Stimulated activated CD8-positive, alpha-beta memory T cell treated with anti-CD3 and anti-CD28 coated beads, Interleukin-15, amount 100 ng/mL, for 4 hours (primary cell): ENCODE results near the gene TMEM233.
"Not testable (repeated sequence)": the region's sequence is repeated elsewhere in the genome, so short reads cannot be mapped to it uniquely, and the experiment has no call there.

Experiments used
- DNase-seq, 2 donors: peaks; one replicate each; pipeline ENCODE4 v3.0.0-alpha.2; 2020; ENCODE audit warnings: low read depth in 2 of 2

Gene TMEM233

DNA sequence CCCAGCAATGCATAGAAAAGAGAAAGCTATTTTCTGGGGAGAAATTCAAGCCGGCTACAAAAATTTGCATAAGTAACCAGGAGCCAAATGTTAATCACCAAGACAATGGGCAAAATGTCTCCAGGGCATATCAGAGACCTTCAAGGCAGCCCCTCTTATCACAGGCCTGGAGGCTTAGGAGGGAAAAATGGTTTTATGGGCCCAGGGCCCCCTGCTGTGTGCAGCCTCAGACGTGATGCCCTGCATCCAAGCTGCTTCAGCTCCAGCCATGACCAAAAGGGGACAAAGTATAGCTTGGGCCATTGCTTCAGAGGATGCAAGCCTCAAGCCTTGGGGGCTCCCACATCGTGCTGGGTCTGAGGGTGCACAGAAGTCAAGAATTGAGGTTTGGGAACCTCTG, 15.8 kb downstream of the TMEM233 start:
- no peak for DNase-seq

DNA sequence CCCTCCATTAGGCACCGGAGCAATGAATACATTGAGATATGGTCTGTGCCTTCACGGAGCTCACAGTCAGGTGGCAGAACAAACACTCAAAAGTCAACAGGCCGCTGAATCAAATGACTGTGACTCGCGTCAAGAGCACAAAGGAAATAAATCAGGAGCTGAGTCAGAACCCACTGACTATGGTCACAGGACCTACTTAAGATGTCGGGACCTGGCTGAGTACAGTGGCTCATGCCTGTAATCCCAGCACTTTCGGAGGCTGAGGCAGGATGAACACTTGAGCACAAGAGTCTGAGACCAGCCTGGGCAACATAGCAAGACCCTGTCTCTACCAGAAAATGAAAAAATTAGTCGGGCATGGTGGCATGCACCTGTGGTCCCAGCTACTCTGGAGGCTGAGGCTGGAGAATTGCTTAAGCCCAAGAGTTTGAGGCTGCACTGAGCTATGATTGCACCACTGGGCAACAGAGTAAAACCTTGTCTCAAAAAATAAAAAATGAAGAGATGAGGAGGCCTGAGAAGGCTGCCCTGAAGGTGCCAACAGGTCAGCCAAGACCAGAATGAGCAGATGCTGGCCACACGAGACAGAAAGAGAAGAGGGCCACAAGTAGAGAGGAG, 19.9 kb downstream of the TMEM233 start:
- no peak for DNase-seq

DNA sequence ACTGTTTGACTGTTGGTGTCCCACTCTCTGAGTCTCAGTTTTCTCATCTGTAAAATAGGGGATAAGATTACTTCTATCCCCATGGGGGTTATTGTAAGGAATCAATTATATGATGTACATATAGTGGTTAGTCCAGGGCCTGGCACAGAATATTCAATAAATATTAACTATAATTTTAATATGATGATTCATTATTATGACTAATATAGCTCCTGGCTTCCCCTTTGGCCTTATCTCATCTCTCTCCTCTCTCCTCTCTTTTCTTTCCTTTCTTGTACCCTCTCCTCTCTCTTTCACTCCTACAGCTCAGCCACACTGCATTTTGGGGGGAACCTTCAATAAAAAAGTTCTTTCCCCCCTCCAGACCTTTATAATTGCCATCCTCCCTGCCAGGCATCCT, 21.1 kb downstream of the TMEM233 start:
- no peak for DNase-seq

DNA sequence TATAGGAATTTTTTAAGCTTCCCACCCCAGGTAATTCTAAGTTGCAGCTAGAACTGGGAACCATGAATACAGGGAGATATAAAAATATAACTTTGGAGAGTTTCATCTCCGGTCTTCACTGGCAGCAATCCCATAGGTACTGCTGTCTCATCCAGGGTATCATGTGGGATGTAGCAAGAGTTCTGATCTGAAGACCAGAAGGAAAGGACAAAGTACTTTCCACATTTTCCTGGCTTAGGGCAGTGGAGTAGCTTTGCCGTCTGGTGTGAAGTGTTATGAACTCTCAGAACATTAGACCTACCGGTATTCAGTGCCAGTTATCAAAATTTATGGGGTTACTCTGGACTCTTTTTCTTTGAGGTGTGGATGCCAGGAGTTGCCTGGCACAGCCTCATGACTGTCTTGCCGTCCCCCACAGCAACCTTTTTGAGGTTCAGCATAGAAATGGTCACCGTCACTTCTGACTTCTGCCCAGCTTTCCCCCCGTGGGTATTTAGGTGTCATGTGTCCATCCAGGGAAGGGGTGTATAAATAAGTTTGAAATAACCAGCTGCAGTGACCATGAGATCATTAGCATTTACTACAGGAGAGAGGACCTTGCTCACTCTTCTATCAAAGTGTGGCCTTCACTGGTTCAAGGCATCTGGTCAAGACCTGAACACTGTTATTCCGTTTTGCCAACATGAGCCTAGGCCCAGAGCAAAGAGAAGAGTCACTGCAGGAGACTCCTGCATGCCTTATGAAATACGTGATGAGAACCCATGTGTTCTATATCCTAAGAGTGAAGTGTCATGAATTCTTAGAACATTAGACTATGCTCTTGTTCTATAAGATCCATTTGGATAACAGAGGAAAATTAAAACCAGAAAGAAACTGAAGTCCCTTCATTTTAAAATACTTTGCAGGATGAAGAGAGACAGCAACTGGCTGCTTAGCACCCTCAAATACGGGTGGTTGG, 22.2 kb downstream of the TMEM233 start:
- DNase-seq: no peak

DNA sequence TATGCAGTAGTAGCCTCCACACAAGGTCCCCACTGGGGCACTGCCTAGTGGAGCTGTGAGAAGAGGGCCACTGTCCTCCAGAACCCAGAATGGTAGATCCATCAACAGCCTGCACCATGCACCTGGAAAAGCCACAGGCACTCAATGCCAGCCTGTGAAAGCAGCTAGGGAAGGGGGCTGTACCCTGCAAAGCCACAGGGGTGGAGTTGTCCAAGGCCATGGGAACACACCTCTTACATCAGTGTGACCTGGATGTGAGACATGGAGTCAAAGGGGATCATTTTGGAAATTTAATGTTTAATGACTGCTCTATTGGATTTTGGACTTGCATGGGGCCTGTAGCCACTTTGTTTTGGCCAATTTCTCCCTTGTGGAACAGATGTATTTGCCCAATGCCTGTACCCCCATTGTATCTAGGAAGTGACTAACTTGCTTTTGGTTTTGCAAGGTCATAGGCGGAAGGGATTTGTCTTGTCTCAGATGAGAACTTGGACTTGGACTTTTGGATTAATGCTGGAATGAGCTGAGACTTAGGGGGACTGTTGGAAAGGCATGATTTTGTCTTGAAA, 24.8 kb downstream of the TMEM233 start:
- not testable (repeated sequence) for DNase-seq

DNA sequence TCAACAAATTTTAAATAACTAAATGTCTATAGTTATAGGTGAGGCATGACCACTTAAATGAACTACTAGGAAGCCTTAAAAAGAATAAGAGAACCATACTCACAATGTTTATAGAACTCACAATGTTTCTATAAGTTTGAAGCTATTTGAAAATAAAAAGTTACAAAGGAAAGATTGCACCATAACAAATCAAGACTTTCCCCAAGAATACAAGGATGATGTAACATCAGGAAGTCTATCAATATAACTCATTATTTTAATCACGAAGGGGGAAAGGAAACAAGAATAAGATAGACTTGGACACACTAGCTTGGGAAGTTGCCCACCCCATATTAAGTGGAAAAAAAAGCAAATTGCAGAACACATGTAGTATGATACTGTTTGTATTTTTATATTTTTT, 26.9 kb downstream of the TMEM233 start:
- DNase-seq: no peak

DNA sequence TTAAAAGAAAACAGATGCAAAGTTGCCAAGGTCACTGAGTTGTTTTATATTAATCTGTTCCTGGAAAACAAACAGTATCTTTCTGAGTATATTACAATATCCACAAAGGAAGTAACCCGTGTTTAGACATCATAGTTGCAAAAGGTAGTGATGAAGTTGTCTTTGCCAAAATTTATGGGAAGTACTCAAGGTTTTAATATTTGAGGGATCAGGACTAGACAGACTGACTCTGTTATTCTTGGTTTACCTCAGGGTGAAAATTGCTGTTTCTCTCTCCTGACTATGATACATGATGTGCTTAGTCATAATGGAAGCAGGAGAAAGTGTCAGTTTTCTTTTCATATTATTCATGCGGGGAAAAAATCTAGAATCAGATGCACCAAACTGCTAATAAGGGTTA, 28.3 kb downstream of the TMEM233 start:
- no peak for DNase-seq

DNA sequence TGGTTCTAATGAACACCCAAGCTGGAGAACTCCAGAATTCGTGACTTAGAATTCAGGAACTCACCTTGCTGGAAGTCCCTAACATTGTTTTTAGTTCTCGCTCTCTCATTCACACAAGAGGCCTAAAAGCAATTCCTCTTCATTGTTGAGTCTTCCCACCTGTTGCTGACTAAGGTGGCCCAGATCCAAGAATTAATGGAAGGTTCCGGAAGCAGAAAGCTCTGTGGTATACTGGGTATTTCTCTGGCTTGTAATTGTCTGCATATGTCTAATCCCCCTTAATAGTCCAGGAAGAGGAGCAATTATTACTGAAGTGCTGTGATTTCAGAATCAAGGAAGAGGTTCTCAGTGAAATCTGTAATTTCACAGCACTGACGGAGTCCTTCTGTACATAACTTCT, 31.4 kb downstream of the TMEM233 start:
- DNase-seq: no peak

DNA sequence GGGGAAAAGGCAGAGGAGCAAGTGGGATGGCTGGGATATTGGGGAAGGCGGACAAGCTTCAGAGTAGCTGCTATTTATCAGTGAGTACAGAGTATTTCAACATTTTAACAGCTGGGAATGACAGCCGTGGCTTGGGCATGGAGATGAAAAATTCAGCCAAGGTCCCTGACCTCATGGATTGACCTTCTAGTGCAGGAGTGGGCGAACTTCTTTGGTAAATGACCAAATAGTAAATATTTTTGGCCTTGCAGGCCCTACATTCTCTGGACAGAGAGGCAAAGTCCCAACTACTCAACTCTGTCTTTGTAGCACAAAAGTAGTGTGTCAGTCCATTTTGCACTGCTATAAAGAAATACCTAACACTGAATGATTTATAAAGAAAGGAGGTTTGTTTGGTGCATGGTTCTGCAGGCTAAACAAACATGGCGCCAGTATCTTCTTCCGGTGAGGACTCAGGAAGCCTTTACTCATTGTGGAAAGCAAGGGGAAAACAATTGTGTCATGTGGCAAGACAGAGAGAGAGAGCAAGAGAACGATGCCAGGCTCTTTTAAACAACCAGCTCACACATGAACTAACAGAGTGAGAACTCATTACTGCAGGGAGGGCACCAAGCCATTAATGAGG, 33.6 kb downstream of the TMEM233 start:
- DNase-seq: no peak

DNA sequence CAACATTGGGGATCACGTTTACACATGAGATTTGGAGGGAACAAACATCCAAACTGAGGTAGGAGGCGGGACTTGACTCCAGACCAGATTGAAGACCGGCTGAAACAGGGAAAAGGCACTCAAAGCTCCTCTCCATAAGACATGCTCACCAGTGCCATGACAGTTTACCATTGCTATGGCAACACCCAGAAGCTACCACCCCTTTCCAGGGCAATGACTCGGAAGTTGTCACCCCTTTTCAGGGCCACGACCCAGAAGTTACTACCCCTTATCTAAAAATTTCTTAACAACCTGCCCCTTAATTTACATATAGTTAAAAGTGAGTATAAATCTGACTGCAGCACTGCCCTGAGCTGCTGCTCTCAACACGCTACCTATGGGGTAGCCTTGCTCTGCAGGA, 34.1 kb downstream of the TMEM233 start:
- DNase-seq: no peak

DNA sequence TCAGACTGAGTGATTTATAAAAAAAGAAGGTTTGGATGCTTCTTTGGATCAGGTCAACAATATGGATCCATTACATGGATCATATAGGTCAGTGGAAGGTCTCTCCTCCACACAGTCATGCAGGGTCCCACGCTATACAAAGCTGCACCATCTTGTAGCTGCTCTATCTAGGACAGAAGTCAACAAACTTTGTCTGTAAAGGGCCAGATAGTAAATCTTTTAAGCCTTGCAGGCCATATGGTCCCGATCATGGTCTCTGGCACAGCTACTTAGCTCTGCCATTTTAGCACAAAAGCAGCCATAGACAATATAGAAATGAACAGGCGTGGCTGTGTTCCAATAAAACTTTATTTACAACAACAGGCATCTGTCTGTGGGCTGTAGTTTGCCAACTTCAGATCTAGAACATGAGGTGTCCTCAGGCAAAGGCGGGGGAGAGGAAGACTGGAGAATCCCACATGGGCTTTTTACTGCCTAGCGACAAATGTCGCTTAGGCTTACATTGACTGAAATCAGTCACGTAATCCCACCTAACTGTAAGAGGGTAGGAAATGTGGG, 36.7 kb downstream of the TMEM233 start:
- DNase-seq: no peak

DNA sequence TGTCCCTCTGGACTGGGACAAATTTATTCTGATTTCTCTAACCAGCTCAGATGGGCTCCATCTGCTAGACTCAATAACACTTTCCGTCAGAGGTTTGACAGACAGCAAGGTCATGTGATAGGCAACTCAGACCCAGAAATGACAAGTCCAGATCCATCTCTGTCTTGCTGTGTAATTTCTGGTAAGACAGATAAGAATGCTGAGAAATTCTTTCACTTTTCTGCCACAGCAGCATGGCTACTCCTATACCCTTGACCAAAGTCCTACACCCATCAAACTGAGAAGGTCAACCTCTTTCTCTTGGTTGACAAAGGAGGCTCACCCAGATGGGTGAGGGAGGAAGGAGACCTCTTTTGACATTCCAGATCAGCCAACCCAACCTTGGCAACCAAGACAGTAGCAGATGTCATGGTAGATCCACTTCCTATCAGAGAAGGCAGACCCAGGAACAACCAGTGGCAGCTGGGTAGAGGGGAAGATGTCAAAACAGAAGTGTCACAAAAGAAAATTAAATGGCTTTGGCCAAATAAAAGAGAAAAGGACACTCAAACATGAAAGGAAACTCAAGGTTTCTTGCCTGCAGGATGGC, 37.5 kb downstream of the TMEM233 start:
- DNase-seq: no peak

DNA sequence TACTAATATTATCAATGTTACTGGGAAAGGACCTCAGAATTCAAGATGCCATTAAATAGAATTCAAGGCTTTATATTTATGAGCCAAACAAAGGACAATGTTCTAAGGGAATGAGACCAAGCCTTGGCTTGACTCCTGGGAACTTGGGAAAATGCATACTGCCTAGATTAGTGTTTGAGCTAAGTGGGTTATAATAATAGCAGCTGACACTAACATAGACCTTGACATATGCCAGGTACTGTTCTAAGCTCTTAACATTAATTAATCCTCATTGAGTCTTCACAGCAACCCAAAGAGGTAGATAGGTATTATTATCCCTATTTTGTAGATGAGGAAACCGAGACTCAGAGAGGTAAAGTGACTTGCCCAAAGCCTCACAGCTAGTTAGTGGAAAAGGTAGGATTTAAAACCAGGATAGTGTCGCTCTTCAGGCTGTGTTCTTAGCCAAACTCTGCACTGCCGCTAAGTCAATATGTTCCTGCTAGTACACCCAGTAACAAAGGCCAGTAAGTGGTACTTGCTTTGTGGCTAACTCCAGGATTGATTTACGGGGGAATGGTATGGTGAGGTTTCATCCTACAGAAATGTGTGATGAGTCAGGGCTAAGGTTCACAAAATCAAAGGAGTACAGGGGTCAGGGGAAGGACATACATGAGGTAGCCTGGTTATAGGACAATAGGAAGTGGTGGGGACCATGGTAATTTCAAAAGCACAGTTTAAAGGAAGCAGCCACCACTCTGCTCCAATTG, 38.5 kb downstream of the TMEM233 start:
- DNase-seq: no peak

DNA sequence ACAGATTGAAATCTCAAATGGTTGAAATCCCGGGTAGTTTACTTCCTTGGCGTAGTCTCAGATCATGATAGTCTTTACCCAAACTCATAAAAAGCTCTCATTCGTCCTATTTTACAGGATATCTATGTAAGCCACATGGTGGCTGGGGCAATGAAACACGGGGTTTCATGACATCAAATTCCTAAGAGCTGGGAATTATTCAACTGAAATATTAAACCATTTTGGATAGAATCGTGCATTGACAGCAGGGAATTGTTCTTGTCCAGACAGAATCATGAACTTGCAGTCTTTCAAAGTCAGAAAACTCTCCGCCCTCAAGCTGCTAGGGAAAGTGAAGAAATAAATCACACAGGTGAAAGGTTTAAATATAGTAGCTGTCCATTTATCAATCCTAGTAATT, 41.2 kb downstream of the TMEM233 start:
- DNase-seq: no peak

DNA sequence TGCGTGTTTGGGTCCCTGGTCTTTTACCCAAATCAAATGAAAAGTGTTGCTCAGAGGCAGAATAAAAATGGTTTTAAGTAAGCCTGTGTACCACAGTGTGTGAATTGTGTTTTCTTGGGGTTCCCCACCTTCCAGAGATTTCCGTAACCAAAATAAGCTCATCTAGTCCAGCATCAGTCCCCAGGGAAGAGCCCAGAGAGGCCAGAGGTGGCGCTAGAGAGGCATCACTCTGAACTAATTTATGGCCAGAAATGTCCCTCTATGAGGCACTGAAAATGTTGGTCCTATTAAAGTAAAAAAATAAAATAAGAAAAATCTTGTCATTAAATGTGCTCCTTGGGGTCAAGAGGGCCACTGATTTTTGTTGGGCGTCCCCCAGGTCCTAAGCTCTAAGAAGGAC, 49.4 kb downstream of the TMEM233 start:
- DNase-seq: no peak

DNA sequence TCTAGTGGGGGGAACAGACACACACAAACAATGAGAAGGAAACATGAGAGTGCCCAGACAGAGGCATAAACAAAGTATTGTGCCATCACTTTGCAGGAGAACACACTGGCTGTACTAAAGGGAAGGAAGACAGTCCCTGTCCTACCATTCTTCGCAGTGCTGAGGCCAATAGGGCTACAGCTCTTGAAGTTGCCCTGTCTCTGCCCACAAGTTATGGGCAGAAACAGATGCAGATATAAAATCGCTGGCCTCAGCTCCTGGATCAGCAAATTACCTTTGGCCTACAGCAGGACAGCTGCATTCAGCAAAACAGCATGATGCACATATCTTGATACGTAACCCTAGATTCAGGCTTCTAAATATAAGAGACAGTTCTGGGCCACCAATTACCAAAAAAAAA, 51.4 kb downstream of the TMEM233 start:
- DNase-seq: no peak

DNA sequence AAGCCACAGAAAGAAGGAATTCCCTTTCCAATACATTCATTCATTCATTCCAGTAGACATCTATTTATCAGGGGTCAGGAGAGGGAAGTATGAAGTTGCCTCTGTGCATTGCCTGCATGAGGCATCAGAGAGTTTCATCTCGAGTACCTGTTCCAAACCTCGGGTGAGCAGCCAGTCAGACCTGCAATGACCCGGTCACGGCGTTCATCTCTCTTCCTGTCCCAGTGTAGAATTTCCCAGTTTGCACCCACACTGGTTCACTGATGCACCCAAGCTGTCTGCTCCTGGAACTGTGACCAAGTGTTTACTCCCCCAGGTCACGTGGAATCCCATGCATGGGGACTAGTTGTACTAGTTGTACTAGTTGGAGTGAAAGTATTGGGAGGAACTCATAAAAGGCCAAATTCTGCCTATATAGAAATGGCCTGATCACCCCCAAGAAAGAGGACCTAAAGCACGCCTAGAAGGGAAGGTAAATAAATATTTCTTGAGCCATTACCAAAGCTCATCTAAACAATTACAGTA, 52.0 kb downstream of the TMEM233 start:
- DNase-seq: no peak

DNA sequence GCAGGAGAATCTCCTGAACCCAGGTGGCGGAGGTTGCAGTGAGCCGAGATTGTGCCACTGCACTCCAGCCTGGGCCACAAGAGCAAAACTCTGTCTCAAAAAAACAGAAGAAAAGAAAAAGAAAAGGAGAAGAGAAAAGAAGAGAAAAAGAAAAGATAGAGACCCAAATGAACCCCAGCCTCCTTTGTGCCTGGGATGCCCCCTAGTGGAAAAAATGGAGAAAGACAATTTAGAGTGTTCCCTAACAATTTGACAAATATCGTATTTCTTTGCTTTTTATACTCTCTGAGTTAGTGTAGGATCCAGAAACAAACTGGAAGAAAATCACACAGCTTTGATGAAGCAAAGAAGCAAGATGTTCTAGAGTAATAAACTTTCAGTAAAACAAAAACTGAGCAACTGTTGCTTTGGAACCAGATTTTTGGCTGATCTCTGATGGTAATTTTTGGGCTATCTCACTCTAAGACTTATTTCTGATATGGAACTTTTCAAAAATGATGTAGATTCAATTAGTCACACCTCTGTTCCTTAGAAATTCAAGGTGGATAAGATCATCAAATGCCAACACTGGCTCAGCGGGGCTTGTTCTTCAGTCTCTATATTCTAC, 55.7 kb downstream of the TMEM233 start:
- DNase-seq: no peak

DNA sequence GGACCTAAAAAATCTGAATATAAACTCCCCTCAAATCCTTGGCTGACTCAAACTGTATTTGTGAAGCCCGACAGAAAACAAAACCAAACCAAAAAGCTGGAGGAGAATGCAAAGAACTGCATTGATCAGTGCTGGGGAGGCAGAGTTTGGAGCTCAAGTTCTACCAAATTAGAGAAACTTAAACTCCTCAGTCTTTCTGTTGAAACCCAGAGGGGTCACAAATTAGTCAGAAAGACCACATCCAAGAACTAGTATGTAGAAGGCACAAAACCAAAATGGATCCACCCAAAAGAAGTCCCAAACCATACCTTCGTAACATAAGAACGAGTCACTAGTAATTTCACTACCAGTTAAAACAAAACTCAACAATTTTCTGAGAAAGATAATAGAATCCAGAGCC, 59.1 kb downstream of the TMEM233 start:
- no peak for DNase-seq

DNA sequence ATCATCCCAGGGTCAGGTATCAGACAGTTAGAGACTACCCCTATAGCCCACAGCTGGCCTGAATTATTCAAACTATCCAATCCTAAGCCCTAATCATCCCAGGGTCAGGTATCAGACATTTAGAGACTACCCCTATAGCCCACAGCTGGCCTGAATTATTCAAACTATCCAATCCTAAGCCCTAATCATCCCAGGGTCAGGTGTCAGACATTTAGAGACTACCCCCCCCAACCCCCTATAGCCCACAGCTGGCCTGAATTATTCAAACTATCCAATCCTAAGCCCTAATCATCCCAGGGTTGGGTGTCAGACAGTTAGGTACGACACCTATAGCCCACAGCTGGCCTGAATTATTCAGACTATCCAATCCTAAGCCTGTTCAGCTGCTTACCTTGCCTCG, 63.4 kb downstream of the TMEM233 start:
- not testable (repeated sequence) for DNase-seq
